Fibroblast of lung (primary cell): ENCODE results near the gene DVL3. TPM values are rescaled to one million over a fixed set of nuclear protein-coding genes. Genes with fewer than 3 reads are reported as not detected.

Experiments
- DNase-seq, 2 donors: peaks; one replicate each; pipeline versions ENCODE4 v3.0.0 to v3.0.0-alpha.2; 2010; ENCODE audit warnings: low read depth in 2 of 2
- H2AFZ ChIP-seq: 2 replicates; pipeline ENCODE4 v1.5.1; 2012; ENCODE audit warnings: low read length, control low read depth, inconsistent platforms
- H3K27ac ChIP-seq: 2 replicates; pipeline ENCODE4 v1.5.1; 2011; ENCODE audit warnings: low read length, control low read depth; ENCODE audit not compliant: insufficient read depth
- H3K27me3 ChIP-seq: 2 replicates; pipeline ENCODE4 v1.5.1; 2011; ENCODE audit warnings: mild to moderate bottlenecking, low read length; ENCODE audit not compliant: control insufficient read depth, insufficient read depth
- H3K36me3 ChIP-seq: 2 replicates; pipeline ENCODE4 v1.5.1; 2011; ENCODE audit warnings: low read length; ENCODE audit not compliant: control insufficient read depth, insufficient read depth
- H3K4me1 ChIP-seq: 2 replicates; pipeline ENCODE4 v1.5.1; 2011; ENCODE audit warnings: low read length; ENCODE audit not compliant: control insufficient read depth, insufficient read depth; ENCODE audit errors: extremely low read depth
- H3K4me2 ChIP-seq: 2 replicates; pipeline ENCODE4 v1.5.1; 2011; ENCODE audit warnings: low read length, control low read depth; ENCODE audit not compliant: insufficient read depth; ENCODE audit errors: extremely low read depth
- H3K4me3 ChIP-seq, 4 experiments: fragments of 200-600 bp in 1 of 4; sonication (generic) in 1 of 4; replicated peaks in 1 of 4; 2 replicates each; pipeline ENCODE4 v1.5.1; 2011 to 2016; ENCODE audit warnings: low read length in 4 of 4, low read depth in 3 of 4, mild to moderate bottlenecking in 3 of 4, control low read depth in 2 of 4, inconsistent platforms in 1 of 4, mixed read lengths in 1 of 4; ENCODE audit not compliant: insufficient read depth in 1 of 4; ENCODE audit errors: control extremely low read depth in 1 of 4
- H3K79me2 ChIP-seq: 2 replicates; pipeline ENCODE4 v1.5.1; 2012; ENCODE audit warnings: mild to moderate bottlenecking, low read length, inconsistent platforms; ENCODE audit not compliant: control insufficient read depth, insufficient read depth
- H3K9ac ChIP-seq: 2 replicates; pipeline ENCODE4 v1.5.1; 2011; ENCODE audit warnings: mild to moderate bottlenecking, low read length, control low read depth; ENCODE audit not compliant: insufficient read depth
- H3K9me3 ChIP-seq: 2 replicates; pipeline ENCODE4 v1.5.1; 2012; ENCODE audit warnings: low read depth, low read length; ENCODE audit not compliant: control insufficient read depth, insufficient read depth
- H4K20me1 ChIP-seq: 2 replicates; pipeline ENCODE4 v1.5.1; 2011; ENCODE audit warnings: low read length; ENCODE audit not compliant: control insufficient read depth, insufficient read depth; ENCODE audit errors: extremely low read depth
- CTCF ChIP-seq, 2 donors: IDR thresholded peaks in 1 of 2; conservative IDR thresholded peaks in 1 of 2; 1 replicate in 1 of 2; 2 replicates in 1 of 2; pipeline ENCODE4 v1.5.1; 2011 to 2012; ENCODE audit warnings: low read length in 2 of 2, control low read depth in 1 of 2, inconsistent platforms in 1 of 2, low read depth in 1 of 2, mild to moderate bottlenecking in 1 of 2
- EZH2 ChIP-seq: IDR thresholded peaks from 2 replicates; pipeline ENCODE4 v1.5.1; 2012; ENCODE audit warnings: low read length, control low read depth, mild to moderate bottlenecking; ENCODE audit errors: missing control alignments
- polyA plus RNA-seq, 2 donors: library from polyadenylated mRNA; depleted of rRNA in 1 of 2; stranded (reverse) in 1 of 2; unstranded in 1 of 2; fragments of >200 nt; gene quantifications; 2 replicates each; pipeline ENCODE4 v1.2.1, GENCODE V29; 2011 to 2012; ENCODE audit warnings: missing spikeins in 1 of 2
- total RNA-seq: library from RNA; depleted of rRNA; stranded (reverse); fragments of >200 nt; gene quantifications from 2 replicates; pipeline ENCODE4 v1.2.1, GENCODE V29; 2014

Gene DVL3
- total and polyA plus RNA-seq, 2 donors (not counting 1 experiment from before 2014, with no cell fraction given), result 19.8 to 33.7 TPM

GRCh38 chr3:184144505-184144904, 10.7 kb upstream of the DVL3 start:
- Histone ChIP-seq H3K4me1 (no peaks in the 10 kb centered on the region), H3K36me3 (peaks cover 21% of the 10 kb centered on the region), H3K9ac (no peak overlapping the region), H3K27ac (no peak overlapping the region), H3K79me2 (peaks cover 3% of the 10 kb centered on the region), H2AFZ (no peak overlapping the region), H3K4me2 (no peak overlapping the region), H3K4me3 (no peak overlapping the region), H3K9me3 (no peaks in the 10 kb centered on the region), H3K27me3 (no peaks in the 10 kb centered on the region), H4K20me1 (no peaks in the 10 kb centered on the region)
- no peak for DNase-seq
- TF ChIP-seq EZH2, result no peak
- no peak for TF ChIP-seq CTCF (conservative IDR thresholded peaks at IDR 0.05 in 1 of 2, IDR thresholded peaks at IDR 0.05 in 1 of 2; ENCODE audit: low read depth in 1 of 2, low read length in 2 of 2)

- H3K36me3 ChIP-seq, result peaks cover 21% of the 10 kb centered on the region
- no peak overlapping the region for H3K9ac ChIP-seq
- H3K27me3 ChIP-seq, result no peaks in the 10 kb centered on the region
- H3K4me1 ChIP-seq, result no peaks in the 10 kb centered on the region
- H2AFZ ChIP-seq, result no peak overlapping the region
- H4K20me1 ChIP-seq, result no peaks in the 10 kb centered on the region
- no peak overlapping the region for H3K27ac ChIP-seq
- H3K4me3 ChIP-seq, result no peak overlapping the region
- no peaks in the 10 kb centered on the region for H3K9me3 ChIP-seq
- DNase-seq, result peak; percentile 56 to 58
- no peak overlapping the region for H3K4me2 ChIP-seq
- TF ChIP-seq CTCF (conservative IDR thresholded peaks at IDR 0.05 in 1 of 2, IDR thresholded peaks at IDR 0.05 in 1 of 2; ENCODE audit: low read depth in 1 of 2, low read length in 2 of 2), result peak; percentile 31 to 44
- TF ChIP-seq EZH2, result no peak
- peaks cover 3% of the 10 kb centered on the region for H3K79me2 ChIP-seq
Measured at GRCh38 chr3:184145111-184145524, 10.1 kb upstream of the DVL3 start.

- Histone ChIP-seq H3K4me1 (no peaks in the 10 kb centered on the region), H3K9ac (no peak overlapping the region), H3K4me2 (no peak overlapping the region), H3K36me3 (peaks cover 16% of the 10 kb centered on the region), H2AFZ (no peak overlapping the region), H3K9me3 (no peaks in the 10 kb centered on the region), H3K27ac (no peak overlapping the region), H3K79me2 (no peaks in the 10 kb centered on the region), H3K4me3 (no peak overlapping the region), H4K20me1 (no peaks in the 10 kb centered on the region), H3K27me3 (no peaks in the 10 kb centered on the region)
- DNase-seq, result no peak
- TF ChIP-seq CTCF (conservative IDR thresholded peaks at IDR 0.05 in 1 of 2, IDR thresholded peaks at IDR 0.05 in 1 of 2; ENCODE audit: low read depth in 1 of 2, low read length in 2 of 2), result no peak
- TF ChIP-seq EZH2, result no peak
Measured at GRCh38 chr3:184145751-184146270, 9.4 kb upstream of the DVL3 start.
